PC-9 (cell line): ENCODE measurements around the gene SDHC. TPM values are rescaled to one million over a fixed set of nuclear protein-coding genes. Genes with fewer than 3 reads are reported as not detected.
A peak's percentile ranks its signal among the peaks of the same experiment; 100 is the strongest.

Experiments used
- BruUV-seq: library from RNA; stranded (reverse); fragments of 400-500 nt; replicated peaks from 2 replicates; lab custom pipeline; 2021; lab: Mats Ljungman, UMichigan
- CTCF ChIA-PET: fragments of 300-600 bp; sonication (Branson Sonifier 250); formaldehyde crosslinking; loops from one replicate; lab custom pipeline; 2022; ENCODE audit warnings: antibody characterized with exemption; lab: Charles Lee
- POLR2A ChIA-PET: fragments of 300-600 bp; sonication (Branson Sonifier 250); formaldehyde crosslinking; loops from one replicate; lab custom pipeline; 2022; ENCODE audit warnings: antibody characterized with exemption; ENCODE audit not compliant: unreplicated experiment; lab: Charles Lee
- DNase-seq, 2 experiments: peaks; one replicate each; pipeline versions ENCODE4 v3.0.0 to v3.0.0-alpha.2; 2015 to 2022; ENCODE audit warnings: mixed read lengths in 1 of 2
- H2AFZ ChIP-seq: fragments of 200-600 bp; sonication (generic); 2 replicates; pipeline ENCODE4 v1.8.1; 2017; ENCODE audit warnings: antibody characterized with exemption
- H3F3A ChIP-seq: fragments of 200-600 bp; sonication (generic); 2 replicates; pipeline ENCODE4 v1.8.1; 2017; ENCODE audit warnings: antibody characterized with exemption, mild to moderate bottlenecking, low read depth; ENCODE audit not compliant: insufficient read depth
- H3K27ac ChIP-seq: fragments of 200-600 bp; sonication (generic); 2 replicates; pipeline ENCODE4 v1.6.1; 2016; ENCODE audit warnings: mixed run types
- H3K27me3 ChIP-seq: fragments of 200-600 bp; sonication (generic); 2 replicates; pipeline ENCODE4 v1.6.1; 2016; ENCODE audit warnings: low read depth, mixed run types; ENCODE audit not compliant: insufficient read depth
- H3K36me3 ChIP-seq: fragments of 200-600 bp; sonication (generic); 2 replicates; pipeline ENCODE4 v1.6.1; 2016; ENCODE audit warnings: low read depth, mixed run types
- H3K4me1 ChIP-seq: fragments of 200-600 bp; sonication (generic); replicated peaks from 2 replicates; pipeline ENCODE4 v1.6.1; 2016; ENCODE audit warnings: mixed run types; ENCODE audit not compliant: insufficient read depth
- H3K4me2 ChIP-seq: fragments of 200-600 bp; sonication (generic); 2 replicates; pipeline ENCODE4 v1.6.1; 2017; ENCODE audit warnings: mixed run types
- H3K4me3 ChIP-seq: fragments of 200-600 bp; sonication (generic); 2 replicates; pipeline ENCODE4 v1.6.1; 2016; ENCODE audit warnings: mixed run types
- H3K79me2 ChIP-seq: fragments of 200-600 bp; sonication (generic); 2 replicates; pipeline ENCODE4 v1.6.1; 2017; ENCODE audit warnings: low read depth, mixed run types
- H3K9me2 ChIP-seq: fragments of 200-600 bp; sonication (generic); 2 replicates; pipeline ENCODE4 v1.8.1; 2017; ENCODE audit warnings: mild to moderate bottlenecking; ENCODE audit not compliant: insufficient read depth
- H3K9me3 ChIP-seq: fragments of 200-600 bp; sonication (generic); 2 replicates; pipeline ENCODE4 v1.8.1; 2016; ENCODE audit warnings: low read depth; ENCODE audit not compliant: insufficient read depth
- H4K20me1 ChIP-seq: fragments of 200-600 bp; sonication (generic); 2 replicates; pipeline ENCODE4 v1.8.1; 2017; ENCODE audit not compliant: insufficient read depth
- CTCF ChIP-seq: fragments of 200-600 bp; sonication (generic); conservative IDR thresholded peaks from 2 replicates; pipeline ENCODE4 v1.6.1; 2017; ENCODE audit warnings: mixed run types, antibody characterized with exemption, mild to moderate bottlenecking, moderate library complexity
- EZH2 ChIP-seq: fragments of 200-600 bp; sonication (generic); IDR thresholded peaks from 2 replicates; pipeline ENCODE4 v1.8.0; 2017; ENCODE audit warnings: antibody characterized with exemption, low read depth
- intact Hi-C: fragments of 100-400 bp; cut with micrococcal nuclease; formaldehyde crosslinking; loops from one replicate; pipeline ENCODE4 v1.10.0; 2022; ENCODE audit not compliant: unreplicated experiment
- total RNA-seq: library from RNA; stranded (reverse); gene quantifications from 2 replicates; pipeline ENCODE4 v1.2.3, GENCODE V29; 2021

Gene SDHC
- total RNA-seq, 1 experiment from 2014 or later, result 215 TPM

- Histone ChIP-seq H3K79me2 (no peaks in the 10 kb centered on the region), H3K9me2 (no peaks in the 10 kb centered on the region), H3K4me3 (no peak within 1 kb of the TSS), H3K4me2 (no peak within 1 kb of the TSS), H4K20me1 (no peaks in the 10 kb centered on the region), H3K27me3 (no peaks in the 10 kb centered on the region), H3K36me3 (no peaks in the 10 kb centered on the region), H3K27ac (no peak within 1 kb of the TSS), H3K4me1 (no peaks in the 10 kb centered on the region), H2AFZ (no peak within 1 kb of the TSS), H3K9me3 (no peaks in the 10 kb centered on the region), H3F3A (no peaks in the 10 kb centered on the region)
- intact Hi-C loops, result loop anchor here (5.0 kb wide), 1 partner anchor 56 kb away; the partner anchor contains the start of gene SDHC
- ChIA-PET POLR2A (no interaction called here), CTCF (interaction anchor here (0.5 to 0.6 kb wide), 2 partner anchors 12 to 78 kb away, joined by 3 read pairs; no protein-coding TSS in a partner anchor)
- BruUV-seq, result no TSS peak
- DNase-seq, result peak; percentile 58 to 61
- TF ChIP-seq EZH2 (no peak), CTCF (no peak)
Measured at GRCh38 chr1:161367684-161368400, 53.7 kb downstream of the SDHC start, which contains the start of gene CFAP126. Gene CFAP126, minus strand, starts transcription at chr1:161367876. Its CDS starts 8 bp downstream, at chr1:161367868.

- POLR2A ChIA-PET, result no interaction called here
- intact Hi-C loops, result no loop called here
Measured at GRCh38 chr1:161373442-161373841, 59.3 kb downstream of the SDHC start.

GRCh38 chr1:161374373-161374772 is 60.2 kb downstream of the SDHC start:
- Histone ChIP-seq H3K79me2 (no peaks in the 10 kb centered on the region), H3K4me1 (no peaks in the 10 kb centered on the region), H3K27me3 (no peaks in the 10 kb centered on the region), H4K20me1 (no peaks in the 10 kb centered on the region), H3K27ac (no peak overlapping the region), H3K4me2 (no peak overlapping the region), H3K4me3 (no peak overlapping the region), H3F3A (0 out of 2 replicates have a peak, but pooled peaks cover 6% of the 10 kb centered on the region), H3K36me3 (no peaks in the 10 kb centered on the region), H3K9me2 (no peaks in the 10 kb centered on the region), H2AFZ (no peak overlapping the region), H3K9me3 (no peaks in the 10 kb centered on the region)
- ChIA-PET POLR2A (no interaction called here), CTCF (interaction anchor here (0.6 to 1.0 kb wide), 3 partner anchors 149 to 383 kb away, joined by 3 to 5 read pairs (median 3); partner anchors contain the start of genes NDUFS2 and TOMM40L)
- BruUV-seq, result no TSS peak
- intact Hi-C loops, result no loop called here
- DNase-seq, result no peak
- TF ChIP-seq EZH2 (no peak), CTCF (peak; percentile 40; the same call in 1 of the 2 replicates)

More at GRCh38 chr1:161373442-161373841, 59.3 kb downstream of the SDHC start:
- BruUV-seq, result no TSS peak
- H2AFZ ChIP-seq, result no peak overlapping the region
- no peak overlapping the region for H3K4me3 ChIP-seq
- H3K27ac ChIP-seq, result no peak overlapping the region
- no peaks in the 10 kb centered on the region for H4K20me1 ChIP-seq
- H3K9me2 ChIP-seq, result no peaks in the 10 kb centered on the region
- H3F3A ChIP-seq, result 0 out of 2 replicates have a peak, but pooled peaks cover 6% of the 10 kb centered on the region
- CTCF ChIA-PET, result no interaction called here
- no peaks in the 10 kb centered on the region for H3K9me3 ChIP-seq
- no peaks in the 10 kb centered on the region for H3K36me3 ChIP-seq
- no peak for TF ChIP-seq CTCF
- no peak overlapping the region for H3K4me2 ChIP-seq
- no peaks in the 10 kb centered on the region for H3K79me2 ChIP-seq
- H3K4me1 ChIP-seq, result no peaks in the 10 kb centered on the region
- H3K27me3 ChIP-seq, result no peaks in the 10 kb centered on the region
- DNase-seq, result no peak
